GM19452 (cell line): ENCODE results near the gene TM7SF3.
"Not testable (repeated sequence)": the region's sequence is repeated elsewhere in the genome, so short reads cannot be mapped to it uniquely, and the experiment has no call there.

Experiments
- ATAC-seq: cut with Tn5 transposase; IDR thresholded peaks from one replicate; pipeline ENCODE4 v1.9.1; 2021; ENCODE audit not compliant: unreplicated experiment

TM7SF3 gene

GRCh38 chr12:27014085-27014858 is at the start of gene TM7SF3:
Gene TM7SF3, minus strand, starts transcription at chr12:27014384. Its CDS starts 216 bp downstream, at chr12:27014168.
- peak; percentile 76 for ATAC-seq

DNA sequence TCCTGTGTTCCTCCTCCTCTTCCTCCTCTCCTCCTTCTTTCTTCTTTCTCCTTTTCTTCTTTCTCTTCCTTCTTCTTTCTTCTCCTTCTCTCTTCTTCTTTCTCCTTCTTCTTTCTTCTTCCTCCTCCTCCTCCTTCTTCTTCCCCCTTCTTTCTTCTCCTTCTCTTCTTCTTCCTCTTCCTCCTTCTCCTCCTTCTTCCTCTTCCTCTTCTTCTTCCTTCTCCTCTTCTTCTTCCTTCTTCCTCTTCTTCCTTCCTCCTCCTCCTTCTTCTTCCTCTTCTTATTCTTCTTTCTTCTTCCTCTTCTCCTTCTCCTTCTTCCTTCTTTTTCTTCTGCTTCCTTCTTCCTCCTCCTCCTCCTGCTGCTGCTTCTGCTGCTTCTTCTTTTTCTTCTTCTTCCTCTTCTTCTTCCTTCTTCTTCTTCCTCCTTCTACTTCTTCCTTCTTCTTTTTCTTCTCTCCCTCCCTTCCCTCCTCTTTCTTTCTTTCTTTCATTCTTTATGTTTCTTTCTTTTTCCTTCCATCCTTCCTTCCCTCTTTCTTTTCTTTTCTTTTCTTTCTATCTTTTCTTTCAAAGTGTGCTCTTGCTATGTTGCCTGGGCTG is 49.2 kb upstream of the TM7SF3 start:
- no peak for ATAC-seq

DNA sequence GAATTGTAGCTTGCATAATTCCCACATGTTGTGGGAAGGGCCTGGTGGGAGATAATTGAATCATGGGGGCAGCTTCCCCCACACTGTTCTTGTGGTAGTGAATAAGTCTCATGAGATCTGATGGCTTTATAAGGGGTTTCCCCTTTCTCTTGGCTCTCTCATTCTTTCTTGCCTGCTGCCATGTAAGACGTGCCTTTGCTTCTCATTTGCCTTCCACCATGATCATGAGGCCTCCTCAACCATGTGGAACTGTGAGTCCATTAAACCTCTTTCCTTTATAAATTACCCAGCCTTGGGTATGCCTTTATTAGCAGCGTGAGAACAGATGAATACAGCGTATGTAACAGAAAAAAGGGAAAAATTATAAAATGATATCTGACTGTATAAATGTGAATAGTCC is 47.1 kb upstream of the TM7SF3 start:
- ATAC-seq, result no peak

DNA sequence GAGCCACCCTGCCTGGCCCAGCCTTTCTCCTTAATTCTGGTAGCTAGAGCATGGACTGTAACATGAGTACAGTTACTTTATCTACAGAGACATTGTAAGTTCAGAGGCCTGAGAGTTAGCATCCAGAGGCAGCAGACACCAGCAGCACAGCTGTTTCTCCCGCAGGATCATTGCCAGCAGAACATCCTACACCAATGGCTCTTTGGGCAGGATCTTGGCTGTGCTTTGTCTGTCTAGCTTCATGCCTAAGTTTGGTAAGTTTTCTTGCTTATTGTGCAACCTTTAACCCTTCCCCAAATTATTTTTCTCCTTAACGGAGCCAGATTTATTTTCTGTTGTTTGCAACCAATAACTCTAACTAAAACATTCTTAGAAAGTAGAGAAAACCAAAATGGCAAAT is 46.6 kb upstream of the TM7SF3 start:
- ATAC-seq, result no peak

GRCh38 chr12:27057543-27057942 is 43.4 kb upstream of the TM7SF3 start:
- ATAC-seq, result no peak

DNA sequence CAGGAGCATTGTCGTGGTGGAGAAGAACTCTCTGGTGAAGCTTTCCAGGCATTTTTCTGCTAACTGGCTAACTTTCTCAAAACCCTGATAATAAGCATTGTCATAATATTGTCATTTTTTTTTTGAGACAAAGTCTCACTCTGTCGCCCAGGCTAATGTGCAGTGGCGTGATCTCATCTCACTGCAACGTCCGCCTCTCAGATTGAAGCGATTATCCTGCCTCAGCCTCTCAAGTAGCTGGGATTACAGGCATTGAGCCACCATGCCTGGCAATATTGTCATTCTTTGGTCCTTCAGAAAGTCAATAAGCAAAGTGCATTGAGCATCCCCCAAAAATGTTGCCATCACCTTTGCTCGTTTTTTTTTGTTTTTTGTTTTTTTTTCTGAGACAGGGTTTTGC is 41.8 kb upstream of the TM7SF3 start:
- ATAC-seq, result no peak

- no peak for ATAC-seq
Measured at GRCh38 chr12:27052742-27053141, 38.6 kb upstream of the TM7SF3 start.

DNA sequence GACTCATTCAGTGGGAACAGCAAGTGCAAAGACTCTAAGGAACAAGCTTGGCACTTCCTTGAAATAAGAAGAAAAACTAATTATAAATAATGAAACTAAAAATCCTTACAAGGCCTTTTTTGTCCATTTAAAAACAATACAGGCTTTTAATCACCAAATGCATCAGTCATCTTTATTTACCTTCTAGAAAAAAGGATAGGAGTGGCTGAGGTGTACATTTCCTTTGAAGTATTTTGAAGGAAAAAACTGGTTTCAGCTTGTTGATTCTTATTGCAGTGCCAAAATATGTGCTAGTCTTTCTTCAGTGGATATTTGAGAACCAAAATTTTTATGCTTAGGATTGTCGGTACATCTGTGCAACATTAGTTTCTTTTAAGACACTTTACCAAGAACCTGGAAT is 38.0 kb upstream of the TM7SF3 start:
- ATAC-seq, result no peak

DNA sequence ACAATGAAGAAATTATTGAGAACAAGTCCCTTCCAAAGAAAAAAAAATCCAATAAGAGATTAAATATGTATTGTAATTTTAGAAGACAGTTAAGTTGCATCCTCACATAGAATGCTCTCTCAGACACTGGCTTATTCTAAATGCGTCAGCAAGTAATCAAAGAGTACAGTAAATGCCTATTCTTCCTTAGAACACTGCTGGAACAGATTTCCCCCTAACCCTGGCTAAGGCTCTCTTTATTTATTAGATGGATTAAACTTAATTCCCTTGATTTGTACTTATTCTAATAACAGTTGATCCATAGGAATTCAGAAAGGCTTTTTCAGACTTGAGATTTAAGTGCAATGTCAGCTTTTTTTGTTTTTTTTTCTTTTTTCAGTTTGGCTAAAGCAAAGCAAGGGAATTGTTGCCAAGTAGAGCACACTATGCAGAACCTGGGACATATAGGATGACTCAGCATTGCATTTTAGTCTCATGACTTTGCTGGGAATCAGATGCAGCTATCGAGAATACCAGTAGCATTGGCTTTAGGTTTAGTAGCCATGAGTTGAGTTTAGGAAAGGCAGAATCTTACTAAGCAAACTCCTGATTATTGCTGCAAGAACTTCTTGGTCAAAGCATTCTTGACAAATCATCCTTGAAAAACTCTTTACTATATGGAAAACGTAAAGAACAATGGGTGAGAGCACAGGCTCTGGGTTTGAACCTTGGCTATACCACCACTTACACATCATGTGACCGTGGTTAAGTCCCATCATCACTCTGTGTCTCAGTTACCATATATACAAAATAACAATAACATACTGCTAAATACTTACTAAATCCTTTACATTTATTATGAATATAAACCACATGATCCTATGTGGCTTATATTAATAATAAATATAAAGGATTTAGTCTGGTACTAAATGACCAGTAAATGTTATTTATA is 34.9 kb upstream of the TM7SF3 start:
- no peak for ATAC-seq

- not testable (repeated sequence) for ATAC-seq
Measured at GRCh38 chr12:27042018-27042417, 27.8 kb upstream of the TM7SF3 start.

GRCh38 chr12:27040637-27041036 is 26.5 kb upstream of the TM7SF3 start:
- ATAC-seq, result not testable (repeated sequence)

GRCh38 chr12:27034607-27035293 is 20.6 kb upstream of the TM7SF3 start:
- ATAC-seq, result no peak

DNA sequence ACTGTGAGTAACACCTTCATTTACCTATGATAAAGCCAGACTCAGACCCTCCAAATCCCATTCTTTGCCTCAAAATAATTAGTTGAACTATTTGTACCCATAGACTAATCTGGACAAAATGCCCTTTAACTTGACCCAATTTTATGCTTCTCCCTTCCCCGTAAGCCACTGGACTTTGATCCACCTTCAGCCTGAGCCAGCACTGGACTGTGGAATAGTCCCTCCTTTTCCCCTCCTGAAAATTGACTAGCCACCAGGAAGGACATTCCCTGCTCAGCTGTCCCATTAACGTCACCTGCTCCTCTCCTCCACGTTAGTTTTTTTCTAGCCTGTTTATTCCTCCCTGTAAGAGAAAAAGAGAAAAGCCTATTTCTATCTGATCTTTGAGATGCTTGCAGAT is 18.5 kb upstream of the TM7SF3 start:
- ATAC-seq, result no peak

DNA sequence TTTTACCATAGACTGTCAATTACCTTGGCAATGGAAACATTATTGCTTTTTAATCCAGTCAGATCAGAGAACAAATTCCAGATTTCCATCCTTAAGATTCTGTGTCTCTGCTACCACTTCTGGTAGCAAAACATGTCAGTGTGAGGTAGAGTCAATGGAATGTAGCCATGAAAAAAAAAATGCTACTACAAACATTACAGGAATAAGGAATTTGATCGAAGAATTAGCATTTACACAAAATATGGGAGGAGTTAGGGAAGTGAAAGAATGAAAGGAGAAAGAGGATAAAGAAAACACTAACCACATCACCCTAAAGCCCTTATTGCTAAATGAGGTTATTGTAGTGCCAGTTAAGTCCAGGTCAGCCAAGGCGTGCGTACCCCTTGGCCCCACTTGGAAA is 17.3 kb upstream of the TM7SF3 start:
- ATAC-seq, result no peak

GRCh38 chr12:27026257-27026656 is 12.1 kb upstream of the TM7SF3 start:
- ATAC-seq, result no peak

DNA sequence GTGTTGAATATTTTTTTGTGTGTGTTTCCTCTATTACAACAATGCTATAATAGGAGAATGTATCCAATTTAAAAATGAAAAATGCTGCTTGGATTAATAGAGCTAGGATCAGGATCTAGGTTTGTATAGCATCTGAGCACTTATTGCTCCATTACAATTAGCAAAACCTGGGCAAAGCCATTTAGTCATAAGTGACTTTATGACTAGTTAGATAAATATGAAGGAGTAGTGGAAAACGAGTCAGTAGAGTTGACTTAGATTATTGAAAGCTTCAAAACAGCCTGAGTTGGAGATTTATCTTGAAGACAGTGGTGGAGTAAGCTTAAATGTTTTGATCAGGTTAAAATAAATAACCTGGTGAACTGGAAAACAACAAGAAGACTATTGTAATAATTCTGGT is 10.9 kb upstream of the TM7SF3 start:
- no peak for ATAC-seq

- ATAC-seq, result no peak
Measured at GRCh38 chr12:27024291-27024690, 10.1 kb upstream of the TM7SF3 start.

DNA sequence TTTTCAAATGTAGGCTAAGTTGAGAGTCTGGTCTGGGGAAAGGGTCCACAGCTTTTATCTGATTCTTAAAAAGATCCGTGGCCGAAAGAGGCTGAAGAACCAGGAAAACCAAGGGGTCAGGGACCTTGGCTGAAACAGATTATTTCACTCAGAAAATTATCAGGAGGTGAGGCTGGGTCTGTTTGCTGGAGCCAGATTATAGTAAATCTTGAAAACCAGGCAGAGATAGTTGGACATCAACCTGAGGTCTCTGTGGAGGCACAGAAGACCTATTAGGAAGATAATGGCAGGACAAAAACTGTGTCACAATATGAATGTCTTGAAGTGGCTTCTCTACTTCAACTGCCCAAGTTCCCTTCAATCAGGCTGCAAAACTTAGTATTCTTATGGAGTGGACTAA is 6.6 kb upstream of the TM7SF3 start:
- ATAC-seq, result no peak

GRCh38 chr12:27018037-27018436 is 3.9 kb upstream of the TM7SF3 start:
- ATAC-seq, result no peak

DNA sequence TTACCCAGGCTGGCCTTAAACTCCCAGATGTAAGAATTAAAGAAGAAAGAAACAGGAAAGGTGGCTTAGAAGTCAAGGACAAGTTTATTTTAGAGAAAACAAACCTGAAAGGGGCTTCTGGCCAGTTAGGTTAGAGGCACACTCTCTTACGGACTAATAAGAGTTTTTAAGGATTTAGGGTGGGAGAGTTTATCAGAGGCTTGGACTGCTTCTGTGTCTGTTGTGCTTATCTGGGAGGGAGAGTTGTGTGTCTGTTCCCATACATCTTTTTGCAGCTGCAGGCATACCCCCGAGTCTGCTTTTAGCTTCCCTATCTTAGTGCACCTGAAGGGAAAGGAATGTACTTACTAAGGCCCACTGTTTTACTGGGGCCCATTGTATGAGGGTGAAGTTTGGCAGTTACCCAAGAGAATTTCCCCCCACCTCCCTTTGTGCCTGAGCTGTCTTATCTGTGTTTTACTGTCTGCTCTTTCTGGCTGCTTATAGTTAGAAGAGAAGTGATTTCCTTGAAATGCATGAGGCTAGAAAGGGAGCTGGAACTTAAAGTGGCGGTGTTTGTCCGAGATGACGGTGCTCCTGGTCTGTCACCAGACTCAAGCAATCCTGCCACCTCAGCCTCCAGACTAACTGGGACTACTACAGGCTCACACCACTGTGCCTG is 3.1 kb upstream of the TM7SF3 start:
- ATAC-seq, result not testable (repeated sequence)

GRCh38 chr12:27015730-27016076 is 1.5 kb upstream of the TM7SF3 start:
- ATAC-seq, result no peak
